ENCODE data around the gene SRBD1. TPM values are rescaled to one million over a fixed set of nuclear protein-coding genes. Genes with fewer than 3 reads are reported as not detected.

SRBD1 gene
- total and polyA plus RNA-seq, 2 experiments from 2014 or later, result 8.1 to 19.2 TPM

- Histone ChIP-seq H3K27me3 (replicated peaks; ENCODE audit: insufficient read depth) (no peaks in the 10 kb centered on the region), H3K9me3 (ENCODE audit: low read depth) (no peaks in the 10 kb centered on the region), H3K9ac (no peak overlapping the region), H3K9me2 (ENCODE audit: insufficient read depth) (no peaks in the 10 kb centered on the region; the same call in none of the 2 replicates), H4K20me1 (ENCODE audit: insufficient read depth) (no peaks in the 10 kb centered on the region), H2AFZ (no peak overlapping the region), H3K4me3 (no peak overlapping the region), H3K36me3 (ENCODE audit: low read depth) (no peaks in the 10 kb centered on the region), H3K4me1 (ENCODE audit: insufficient read depth) (no peaks in the 10 kb centered on the region), H3F3A (ENCODE audit: insufficient read depth) (no peaks in the 10 kb centered on the region), H3K4me2 (ENCODE audit: unreplicated experiment) (no peak overlapping the region), H3K27ac (no peak overlapping the region), H3K79me2 (ENCODE audit: insufficient read depth) (no peaks in the 10 kb centered on the region)
- DNase-seq, result no peak
- in situ Hi-C loops (cut with MboI), result no loop called here
- WGBS, 2 experiments (ENCODE audit: low coverage in 1 of 2, low lambda C conversion rate in 2 of 2, missing lambda C conversion rate in 2 of 2), result 97 to 99% methylated on average over 3 of the region's 3 CpGs
- TF ChIP-seq EZH2phosphoT487 (IDR thresholded peaks at IDR 0.05; ENCODE audit: insufficient read depth, low read depth), result no peak
- TF ChIP-seq EZH2 (IDR thresholded peaks at IDR 0.05; ENCODE audit: insufficient read depth, poor library complexity, severe bottlenecking), result no peak
Observed at GRCh38 chr2:45484965-45485364, 126.1 kb downstream of the SRBD1 start.

- Histone ChIP-seq H3F3A (ENCODE audit: insufficient read depth) (no peaks in the 10 kb centered on the region), H2AFZ (no peak overlapping the region), H3K27me3 (replicated peaks; ENCODE audit: insufficient read depth) (no peaks in the 10 kb centered on the region), H3K27ac (no peak overlapping the region), H3K9me3 (ENCODE audit: low read depth) (no peaks in the 10 kb centered on the region), H3K79me2 (ENCODE audit: insufficient read depth) (no peaks in the 10 kb centered on the region), H3K36me3 (ENCODE audit: low read depth) (no peaks in the 10 kb centered on the region), H3K4me2 (ENCODE audit: unreplicated experiment) (no peak overlapping the region), H3K4me3 (no peak overlapping the region), H3K4me1 (ENCODE audit: insufficient read depth) (no peaks in the 10 kb centered on the region), H3K9me2 (ENCODE audit: insufficient read depth) (no peaks in the 10 kb centered on the region; the same call in none of the 2 replicates), H3K9ac (no peak overlapping the region), H4K20me1 (ENCODE audit: insufficient read depth) (no peaks in the 10 kb centered on the region)
- in situ Hi-C loops (cut with MboI), result no loop called here
- DNase-seq, result peak; percentile 53
- no peak for TF ChIP-seq EZH2 (IDR thresholded peaks at IDR 0.05; ENCODE audit: insufficient read depth, poor library complexity, severe bottlenecking)
- no peak for TF ChIP-seq EZH2phosphoT487 (IDR thresholded peaks at IDR 0.05; ENCODE audit: insufficient read depth, low read depth)
Observed at GRCh38 chr2:45483997-45484396, 127.1 kb downstream of the SRBD1 start.

- TF ChIP-seq EZH2 (IDR thresholded peaks at IDR 0.05; ENCODE audit: insufficient read depth, poor library complexity, severe bottlenecking) (no peak), EZH2phosphoT487 (IDR thresholded peaks at IDR 0.05; ENCODE audit: insufficient read depth, low read depth) (no peak)
- in situ Hi-C loops (cut with MboI), result no loop called here
- WGBS, 2 experiments (ENCODE audit: low coverage in 1 of 2, low lambda C conversion rate in 2 of 2, missing lambda C conversion rate in 2 of 2), result 100% methylated on average over 1 of the region's 1 CpG
Observed at GRCh38 chr2:45477546-45477945, 133.5 kb downstream of the SRBD1 start.

GRCh38 chr2:45470531-45470930 lies 140.5 kb downstream of the SRBD1 start:
- H3K4me3 ChIP-seq, result no peak overlapping the region
- H4K20me1 ChIP-seq (ENCODE audit: insufficient read depth), result no peaks in the 10 kb centered on the region
- TF ChIP-seq EZH2 (IDR thresholded peaks at IDR 0.05; ENCODE audit: insufficient read depth, poor library complexity, severe bottlenecking) (no peak), EZH2phosphoT487 (IDR thresholded peaks at IDR 0.05; ENCODE audit: insufficient read depth, low read depth) (no peak)
- H3K27me3 ChIP-seq (replicated peaks; ENCODE audit: insufficient read depth), result no peaks in the 10 kb centered on the region
- H3K79me2 ChIP-seq (ENCODE audit: insufficient read depth), result no peaks in the 10 kb centered on the region
- H3K4me2 ChIP-seq (ENCODE audit: unreplicated experiment), result no peak overlapping the region
- H3F3A ChIP-seq (ENCODE audit: insufficient read depth), result no peaks in the 10 kb centered on the region
- no peak overlapping the region for H2AFZ ChIP-seq
- 82 to 92% methylated on average over 3 of the region's 3 CpGs for WGBS, 2 experiments (ENCODE audit: low coverage in 1 of 2, low lambda C conversion rate in 2 of 2, missing lambda C conversion rate in 2 of 2)
- no peak overlapping the region for H3K9ac ChIP-seq
- no peaks in the 10 kb centered on the region for H3K36me3 ChIP-seq (ENCODE audit: low read depth)
- in situ Hi-C loops (cut with MboI), result no loop called here
- no peaks in the 10 kb centered on the region for H3K4me1 ChIP-seq (ENCODE audit: insufficient read depth)
- H3K27ac ChIP-seq, result no peak overlapping the region
- no peak for DNase-seq
- no peaks in the 10 kb centered on the region for H3K9me3 ChIP-seq (ENCODE audit: low read depth)
- H3K9me2 ChIP-seq (ENCODE audit: insufficient read depth), result no peaks in the 10 kb centered on the region

More at GRCh38 chr2:45477546-45477945, 133.5 kb downstream of the SRBD1 start:
- H3K27me3 ChIP-seq (replicated peaks; ENCODE audit: insufficient read depth), result no peaks in the 10 kb centered on the region
- H3K36me3 ChIP-seq (ENCODE audit: low read depth), result no peaks in the 10 kb centered on the region
- no peak overlapping the region for H3K27ac ChIP-seq
- no peaks in the 10 kb centered on the region; the same call in 1 of the 2 replicates for H3K9me2 ChIP-seq (ENCODE audit: insufficient read depth)
- H3F3A ChIP-seq (ENCODE audit: insufficient read depth), result no peaks in the 10 kb centered on the region
- no peak overlapping the region for H3K4me3 ChIP-seq
- H2AFZ ChIP-seq, result no peak overlapping the region
- no peaks in the 10 kb centered on the region for H3K79me2 ChIP-seq (ENCODE audit: insufficient read depth)
- no peaks in the 10 kb centered on the region for H4K20me1 ChIP-seq (ENCODE audit: insufficient read depth)
- H3K9me3 ChIP-seq (ENCODE audit: low read depth), result no peaks in the 10 kb centered on the region
- no peaks in the 10 kb centered on the region for H3K4me1 ChIP-seq (ENCODE audit: insufficient read depth)
- DNase-seq, result no peak
- H3K4me2 ChIP-seq (ENCODE audit: unreplicated experiment), result no peak overlapping the region
- H3K9ac ChIP-seq, result no peak overlapping the region
